HG03558 (cell line): ENCODE measurements around the gene MAD2L2.
"Not testable (repeated sequence)": the region's sequence is repeated elsewhere in the genome, so short reads cannot be mapped to it uniquely, and the experiment has no call there.

ENCODE experiments used
- ATAC-seq: cut with Tn5 transposase; IDR thresholded peaks from one replicate; pipeline ENCODE4 v1.9.1; 2021; ENCODE audit warnings: moderate number of reproducible peaks; ENCODE audit not compliant: unreplicated experiment; ENCODE audit errors: extremely low read depth

The MAD2L2 gene

DNA sequence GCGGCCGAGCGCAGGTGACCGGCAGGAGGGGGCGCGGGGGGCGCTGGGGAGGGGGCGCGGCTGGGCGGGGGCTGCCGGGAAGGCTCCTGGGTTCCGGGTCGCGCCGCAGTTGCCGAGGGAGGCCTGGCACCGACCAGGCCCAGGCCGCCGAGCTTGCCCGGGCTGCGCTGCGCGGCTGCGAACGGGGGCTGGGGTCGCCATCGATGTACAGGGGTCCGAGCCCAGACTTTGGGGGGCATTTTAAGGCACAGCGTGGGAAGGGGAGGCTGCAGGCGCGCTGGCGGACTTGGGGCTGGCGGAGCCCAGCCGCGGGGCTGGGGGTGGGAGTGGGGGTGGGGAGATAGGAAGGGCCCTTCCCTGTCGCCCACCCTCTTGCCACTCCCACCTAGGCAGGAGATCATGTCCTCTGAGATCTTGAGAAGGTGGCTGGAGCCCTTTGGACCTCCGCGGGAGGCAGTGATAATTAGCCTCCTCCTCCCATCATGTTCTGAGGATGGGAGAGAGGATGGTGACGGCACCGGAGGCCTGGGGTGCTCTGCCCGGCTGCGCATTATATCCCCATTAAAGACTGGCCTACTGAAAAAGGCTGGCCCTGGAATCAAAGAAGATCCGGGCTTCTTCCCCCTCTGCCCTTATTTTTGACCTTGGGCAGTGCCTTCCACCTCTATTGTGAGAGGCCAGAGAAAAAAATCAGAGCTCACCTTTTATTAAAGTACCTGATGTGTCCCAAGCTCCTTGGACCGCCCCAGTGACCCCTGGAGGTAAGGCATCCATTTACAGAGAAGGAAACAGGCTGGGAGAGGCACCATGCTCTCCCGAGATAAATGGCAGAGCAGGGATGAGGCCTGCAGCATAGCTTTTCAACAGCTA lies 25.8 kb downstream of the MAD2L2 start:
- no peak for ATAC-seq

DNA sequence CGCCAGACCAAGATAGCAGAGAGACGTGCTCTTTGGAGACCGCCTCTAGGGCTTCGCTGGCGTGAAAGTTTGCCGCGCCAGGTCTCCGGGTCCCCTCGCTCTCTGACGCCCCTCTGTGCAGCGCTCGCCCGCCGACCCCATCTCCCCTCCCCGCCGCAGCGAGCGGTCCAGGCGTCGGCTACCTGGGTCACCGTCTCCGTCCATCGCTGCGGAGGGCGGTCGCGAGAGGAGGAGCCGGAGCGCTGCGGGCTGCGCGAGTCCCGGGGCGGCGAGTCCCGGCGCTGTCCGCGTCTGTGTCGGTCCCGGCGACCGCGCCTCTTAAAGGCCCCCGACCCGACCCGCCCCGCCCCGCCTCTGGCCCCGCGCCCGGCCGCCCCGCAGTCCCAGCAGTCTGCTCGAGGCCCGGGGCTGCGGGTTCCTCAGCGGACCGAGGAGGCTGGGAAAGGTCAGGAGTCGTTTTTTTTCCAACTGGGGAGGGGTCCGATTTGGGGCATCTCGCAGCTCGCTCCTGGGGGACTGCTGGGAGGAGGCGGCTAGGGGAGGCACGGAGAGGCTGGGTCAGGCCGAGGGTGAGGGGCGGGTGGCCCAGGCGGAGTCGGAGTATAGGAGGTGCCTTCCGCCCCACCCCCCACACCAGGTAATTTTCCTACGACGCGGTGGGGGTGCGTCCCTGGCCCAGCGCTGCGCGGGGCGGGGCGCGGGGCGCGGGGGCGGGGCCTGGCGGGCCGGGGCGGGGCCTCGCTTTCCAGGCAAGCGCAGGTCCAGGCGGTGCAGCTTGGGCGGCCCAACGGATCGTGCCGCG lies 26.6 kb downstream of the MAD2L2 start, which contains the start of the genes FBXO2 and FBXO44:
FBXO2 (minus strand) TSS at position 293 of the 802 bp plus-strand sequence; CDS start at position 204, 89 bp downstream.
FBXO44 (plus strand) TSS at position 741 of the 802 bp plus-strand sequence. CDS start 959 bp downstream, outside the sequence.
- ATAC-seq = no peak

DNA sequence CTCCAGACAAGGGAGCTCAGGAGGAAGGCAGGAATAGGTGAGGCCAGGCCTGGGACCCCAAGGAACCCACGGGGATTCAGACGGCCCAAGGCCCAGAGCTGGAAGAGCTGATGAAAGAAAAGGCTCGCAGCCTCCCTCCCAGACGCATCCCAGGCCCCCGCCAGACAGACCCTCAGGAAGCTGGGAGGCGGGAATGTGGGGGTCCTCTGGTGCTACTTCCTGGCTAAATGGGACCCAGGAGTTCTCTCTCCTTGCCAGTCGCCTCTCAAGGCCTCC lies 27.1 kb downstream of the MAD2L2 start:
- no peak for ATAC-seq

DNA sequence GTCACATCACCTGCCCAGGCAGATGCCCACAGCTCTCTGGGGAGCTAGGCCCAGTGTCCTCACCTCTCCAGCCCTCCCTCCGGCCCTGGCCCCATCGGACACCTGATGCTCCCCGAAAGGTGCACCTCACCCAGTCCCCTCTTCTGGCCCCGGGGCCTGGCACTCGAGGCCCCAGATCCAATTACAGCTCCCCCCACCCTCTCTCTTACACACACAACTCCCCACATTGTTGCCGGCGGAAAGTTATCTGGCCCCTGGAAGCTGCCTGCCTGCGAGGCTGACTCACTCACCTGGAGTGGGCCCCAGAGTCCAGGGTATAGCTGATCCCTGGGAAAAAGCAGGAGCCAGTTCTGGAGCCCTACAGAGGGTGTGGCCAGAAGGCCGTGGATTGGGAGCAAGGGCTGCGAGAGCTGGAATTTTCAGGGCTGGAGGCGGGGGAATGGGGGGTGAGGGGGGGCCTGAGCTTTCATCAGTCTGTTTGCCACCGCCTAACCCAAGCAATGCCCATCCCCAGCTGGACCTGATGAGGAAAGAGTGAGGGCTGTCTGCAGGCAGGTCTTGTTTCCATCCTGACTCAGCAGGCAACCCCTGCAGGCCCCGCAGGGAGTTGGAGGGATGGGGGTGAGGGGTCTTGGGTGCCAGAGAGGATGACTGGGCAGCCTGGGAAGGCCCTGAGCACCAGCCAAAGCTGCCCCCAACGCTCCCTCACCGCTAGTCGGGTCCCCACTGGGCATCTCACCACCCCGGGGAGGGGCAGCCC lies 27.7 kb downstream of the MAD2L2 start:
- no peak for ATAC-seq

DNA sequence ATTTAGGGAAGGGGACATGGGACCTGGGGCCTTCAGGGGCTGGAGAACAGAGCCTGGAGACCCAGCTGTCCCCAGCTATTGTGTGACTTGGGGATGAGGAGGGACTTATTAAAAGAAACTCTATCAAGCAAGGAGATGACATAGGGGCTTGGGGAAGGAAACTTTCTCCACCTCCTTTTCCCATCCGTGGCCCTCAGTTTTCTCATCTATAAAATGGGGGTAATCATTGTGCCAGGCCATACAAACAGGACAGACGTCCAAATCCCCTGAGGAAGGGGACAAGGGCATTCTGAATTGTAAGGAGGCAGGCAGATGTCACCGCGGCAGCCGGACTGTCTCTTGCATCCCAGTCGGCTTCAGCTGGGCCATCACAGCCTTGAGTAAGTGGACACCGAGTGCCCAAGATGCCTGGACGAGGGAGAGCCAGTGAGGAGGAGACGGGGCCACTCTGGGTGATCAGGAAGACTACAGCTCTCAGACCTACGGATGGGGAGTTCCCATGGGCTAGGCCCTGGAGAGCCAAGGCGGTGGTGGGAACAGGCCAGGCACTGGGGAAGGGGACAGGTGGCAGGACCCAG lies 28.7 kb downstream of the MAD2L2 start:
- no peak for ATAC-seq

DNA sequence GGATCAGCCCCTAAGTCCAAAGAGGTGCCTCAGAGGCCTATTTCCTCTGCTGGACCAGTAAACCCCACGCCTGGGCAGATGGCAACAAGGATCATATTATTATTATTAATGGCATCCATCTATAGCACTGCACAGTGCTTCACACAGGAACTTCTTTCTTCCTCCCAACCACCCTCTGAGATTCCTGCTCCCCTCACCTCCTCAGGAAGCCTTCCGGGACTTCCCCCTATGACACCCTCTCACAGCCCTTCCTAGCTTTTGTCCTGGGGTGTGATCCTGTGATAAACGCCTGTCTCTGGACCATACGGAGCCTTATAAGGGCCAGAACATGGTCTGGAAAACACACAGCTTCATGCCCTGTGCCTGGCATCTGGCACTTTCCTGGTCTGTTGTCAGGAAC lies 29.9 kb downstream of the MAD2L2 start:
- no peak for ATAC-seq

DNA sequence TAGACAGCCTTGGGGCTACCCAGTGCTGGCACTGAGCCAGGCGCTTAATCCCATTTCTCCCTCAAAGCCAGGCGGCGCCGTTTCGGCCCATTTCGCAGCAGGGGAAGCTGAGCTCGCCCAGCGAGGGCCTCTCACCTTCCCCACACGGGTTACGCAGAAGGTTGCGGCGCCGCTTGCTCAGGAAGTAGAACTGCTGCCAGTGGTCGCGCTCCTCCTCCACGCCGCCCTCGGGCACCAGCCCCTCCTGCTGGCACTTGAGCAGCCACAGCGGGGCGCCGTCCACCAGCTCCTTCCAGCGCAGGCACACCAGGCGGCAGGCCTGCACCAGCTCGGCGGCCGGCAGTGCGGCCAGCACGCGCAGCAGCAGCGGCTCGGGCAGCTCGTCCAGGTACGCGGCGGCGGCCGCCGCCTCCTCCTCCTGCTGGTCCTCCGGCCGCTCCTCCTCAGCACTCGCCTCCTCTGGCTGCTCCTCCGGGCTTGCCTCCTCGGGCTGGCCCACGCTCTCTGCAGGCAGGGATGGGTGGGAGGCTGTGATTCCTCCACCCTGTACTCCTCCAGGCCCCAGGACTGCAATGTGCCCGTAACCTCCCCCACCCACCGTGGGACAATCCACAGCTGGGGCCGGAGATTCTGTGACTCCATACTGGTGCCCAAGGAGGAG lies 30.5 kb downstream of the MAD2L2 start:
- no peak for ATAC-seq

DNA sequence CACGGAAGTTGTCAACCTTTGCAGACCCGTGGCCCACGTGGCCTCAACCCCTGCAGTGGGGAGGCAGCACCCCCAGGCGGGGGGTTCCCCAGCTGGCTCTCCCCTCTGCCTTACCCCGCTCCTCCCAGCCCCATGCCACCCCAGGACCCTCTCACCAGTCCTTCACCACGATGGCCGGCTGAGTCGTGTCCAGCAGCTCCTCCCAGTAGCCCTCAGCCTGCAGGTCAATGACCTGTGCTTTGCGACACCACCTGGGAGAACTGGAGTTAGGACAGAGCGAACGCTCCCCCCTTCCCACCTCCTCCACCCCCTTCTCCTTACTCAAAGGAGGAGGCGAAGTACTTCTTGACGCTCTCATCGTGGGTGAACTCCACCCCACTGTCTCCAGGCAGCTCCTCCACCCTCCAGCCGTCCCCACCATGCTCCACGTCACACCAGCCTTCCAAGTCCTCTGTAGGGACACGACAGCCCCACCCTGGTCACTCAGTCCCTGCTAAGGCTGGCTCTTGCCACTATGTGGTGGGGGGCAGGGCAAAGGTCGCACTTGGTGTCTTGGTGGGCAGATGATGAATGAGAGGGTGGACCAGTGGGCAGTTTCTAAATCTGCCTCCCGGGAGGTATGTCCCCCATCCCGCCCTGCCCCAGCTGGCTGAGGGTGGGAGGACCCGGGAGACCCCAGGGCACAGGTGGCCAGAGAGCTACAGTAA lies 31.2 kb downstream of the MAD2L2 start:
- no peak for ATAC-seq

DNA sequence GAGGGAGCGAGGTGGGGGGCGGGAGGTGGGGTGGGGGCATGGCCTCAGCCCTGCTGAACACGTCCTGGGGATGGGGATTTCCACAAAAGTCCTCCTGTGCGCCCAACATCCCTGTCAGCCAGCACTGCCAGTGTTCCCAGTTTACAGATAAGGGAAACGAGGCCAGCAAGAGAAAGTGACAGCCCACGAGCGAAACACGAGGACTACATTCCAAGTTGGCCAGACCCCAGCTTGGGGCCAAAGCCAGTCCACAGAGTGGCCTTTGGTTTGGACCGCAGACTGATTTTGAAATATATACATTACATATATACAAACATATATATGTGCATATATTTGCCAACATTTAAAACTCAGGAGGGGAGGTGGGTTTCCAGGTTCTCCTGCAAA lies 31.7 kb downstream of the MAD2L2 start:
- no peak for ATAC-seq

DNA sequence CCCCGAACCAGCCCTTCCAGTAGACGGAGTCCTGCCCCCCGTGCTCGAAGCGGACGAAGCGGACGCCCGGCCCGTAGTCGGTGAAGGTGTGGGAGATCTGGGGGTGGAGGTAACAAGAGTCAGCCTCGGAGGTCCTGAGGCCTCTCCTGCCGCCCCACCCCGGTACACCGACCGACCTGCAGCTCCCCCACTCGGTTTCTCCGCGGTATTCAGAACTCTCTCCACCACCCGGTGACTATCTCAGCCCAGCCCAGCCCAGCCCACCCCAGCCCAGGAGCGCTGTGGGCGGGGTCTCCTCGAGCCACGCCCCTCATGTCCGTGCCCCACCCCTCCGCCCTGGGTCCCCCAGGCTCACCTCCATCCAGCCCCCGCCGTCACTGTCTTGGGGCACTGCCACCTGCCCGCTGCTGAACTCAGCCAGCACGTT lies 32.2 kb downstream of the MAD2L2 start:
- ATAC-seq = no peak

DNA sequence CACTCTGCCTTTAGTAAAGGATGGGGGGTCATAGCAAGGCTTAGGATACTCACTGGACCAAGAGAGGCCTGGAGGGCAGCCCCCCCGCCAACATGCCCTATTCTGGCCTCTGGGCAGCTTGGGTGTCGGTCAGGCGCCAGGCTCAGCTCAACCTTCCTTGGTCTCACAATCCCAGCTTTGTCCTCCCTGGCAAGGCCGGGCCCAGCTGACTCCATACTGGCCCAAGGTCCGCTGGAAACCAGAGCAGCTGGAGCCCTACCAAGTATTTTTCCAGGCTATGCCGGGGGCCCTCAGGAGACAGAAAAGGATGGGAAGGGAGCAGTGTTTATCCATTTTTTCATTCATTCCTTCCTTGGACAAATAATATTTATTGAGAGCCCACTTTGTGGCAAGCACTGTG lies 32.9 kb downstream of the MAD2L2 start:
- ATAC-seq = no peak

DNA sequence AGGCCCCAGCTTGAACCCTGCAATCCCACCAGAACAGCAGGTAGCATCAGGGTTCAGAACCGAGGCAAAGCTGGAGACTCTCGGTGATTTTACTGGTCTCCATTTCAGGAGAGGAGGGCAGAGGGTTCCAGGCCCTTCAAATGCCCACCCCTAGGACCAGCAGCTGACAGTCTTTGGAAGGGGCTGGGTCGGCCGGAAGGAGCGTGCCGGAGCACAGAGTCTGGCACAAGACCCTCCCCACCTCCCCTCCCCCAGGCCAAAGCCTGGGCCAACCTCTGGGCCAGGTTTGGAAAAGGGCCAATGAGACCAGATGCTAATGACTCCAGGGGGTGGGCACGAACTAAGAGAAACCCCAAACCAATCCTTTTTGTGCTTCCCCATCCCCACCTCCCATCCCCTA lies 33.6 kb downstream of the MAD2L2 start:
- ATAC-seq = no peak

DNA sequence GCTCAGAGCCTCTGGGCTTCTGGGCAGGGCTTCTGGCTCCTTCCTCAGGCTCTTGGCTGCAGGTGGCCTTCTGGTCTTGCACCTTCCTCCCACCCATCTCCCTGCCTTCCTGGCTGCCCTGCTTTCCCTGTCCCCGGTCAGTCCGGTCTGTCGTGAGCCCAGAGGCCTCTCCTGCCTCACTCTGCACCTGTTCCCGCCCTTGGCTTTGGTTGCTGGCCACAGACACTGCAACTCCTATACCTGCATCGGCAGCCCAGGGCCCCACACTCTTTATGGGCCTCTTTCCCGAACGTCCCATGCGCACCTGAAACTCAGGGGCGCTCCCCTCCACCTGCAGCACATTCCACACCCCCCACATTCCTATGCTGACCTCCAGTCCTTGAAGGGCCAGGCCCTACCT lies 34.6 kb downstream of the MAD2L2 start:
- ATAC-seq = no peak

DNA sequence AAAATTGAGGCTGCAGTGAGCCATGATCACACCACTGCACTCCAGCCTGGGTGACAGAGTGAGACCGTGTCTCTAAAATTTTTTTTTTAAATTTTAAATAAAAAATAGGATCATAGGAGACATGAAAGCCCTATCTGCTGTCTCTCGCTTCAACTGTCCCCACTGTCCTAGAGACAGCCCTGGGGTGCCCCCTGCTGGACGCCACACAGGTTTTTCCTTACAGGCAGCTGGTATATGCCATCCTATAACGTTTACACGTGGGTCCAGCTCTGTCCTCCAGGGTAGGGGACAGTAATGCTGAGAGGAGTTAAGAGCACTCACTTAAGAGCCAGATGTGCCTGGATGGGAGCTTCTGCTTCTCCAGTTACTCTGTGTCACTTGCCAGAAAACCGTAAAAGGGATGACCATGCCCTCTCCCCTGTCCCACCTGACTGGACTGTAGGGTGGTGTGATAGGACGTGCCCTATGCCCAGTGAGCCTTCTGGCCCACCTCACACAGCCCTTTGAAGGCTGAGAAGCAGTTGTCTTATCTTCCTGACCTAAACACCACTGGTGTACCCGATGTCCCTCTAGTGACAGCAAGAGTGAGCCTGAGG lies 35.2 kb downstream of the MAD2L2 start:
- no peak for ATAC-seq

DNA sequence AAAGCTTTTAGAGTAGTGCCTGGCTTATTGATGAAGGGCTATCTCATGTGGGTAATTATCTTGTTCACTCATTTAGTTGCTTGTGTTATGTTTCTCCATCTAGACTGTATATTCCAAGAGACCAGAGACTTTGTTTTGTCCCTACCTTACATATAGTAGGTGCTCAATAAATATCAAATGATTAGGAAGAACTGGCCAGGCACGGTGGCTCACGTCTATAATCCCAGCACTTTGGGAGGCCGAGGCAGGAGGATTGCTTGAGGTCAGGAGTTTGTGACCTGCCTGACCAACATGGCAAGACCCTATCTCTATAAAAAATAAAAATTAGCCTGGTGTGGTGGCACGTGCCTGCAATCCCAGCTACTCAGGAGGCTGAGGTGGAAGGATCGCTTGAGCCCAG lies 35.7 kb downstream of the MAD2L2 start:
- no peak for ATAC-seq

DNA sequence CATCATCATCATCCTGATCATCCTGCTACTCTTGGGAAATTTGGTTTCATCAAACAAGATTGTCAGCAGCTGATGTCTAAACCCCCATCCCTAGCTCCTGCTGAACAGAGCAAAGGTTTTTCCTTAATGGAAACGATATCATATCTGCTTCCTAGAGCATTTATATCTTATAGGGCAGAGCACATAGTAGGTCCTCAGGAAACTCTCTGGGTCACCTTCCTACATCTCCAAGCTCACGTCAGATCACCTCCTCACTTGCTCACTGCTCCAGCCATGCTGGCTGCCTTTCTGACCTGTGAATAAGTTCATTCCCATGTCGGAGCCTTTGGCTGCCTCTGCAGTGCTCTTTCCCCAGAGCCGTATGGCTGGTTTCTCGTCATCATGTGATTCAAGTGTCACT lies 37.2 kb downstream of the MAD2L2 start:
- ATAC-seq = no peak

DNA sequence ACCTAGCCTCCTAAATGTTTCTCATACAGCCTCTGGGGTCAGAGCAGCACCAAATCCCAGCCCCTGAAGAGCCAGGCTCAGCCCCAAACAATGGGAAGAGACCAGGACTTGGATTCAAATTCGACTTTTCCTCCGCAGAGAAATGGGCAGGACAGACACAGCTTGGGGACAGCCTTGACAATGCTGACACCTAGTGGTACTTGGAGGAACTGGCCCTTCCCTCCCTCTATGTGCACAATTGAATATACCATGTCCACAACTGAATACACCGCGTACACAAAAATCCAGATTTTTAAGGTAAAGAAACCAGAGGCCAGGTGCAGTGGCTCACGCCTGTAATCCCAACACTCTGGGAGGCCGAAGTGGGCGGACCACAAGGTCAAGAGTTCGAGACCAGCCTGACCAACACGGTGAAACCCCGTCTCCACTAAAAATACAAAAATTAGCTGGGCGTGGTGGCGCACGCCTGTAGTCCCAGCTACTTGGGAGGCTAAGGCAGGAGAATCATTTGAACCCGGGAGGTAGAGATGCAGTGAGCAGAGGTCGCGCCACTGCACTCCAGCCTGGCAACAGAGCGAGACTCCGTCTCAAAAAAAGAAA lies 38.4 kb downstream of the MAD2L2 start:
- ATAC-seq = not testable (repeated sequence)

DNA sequence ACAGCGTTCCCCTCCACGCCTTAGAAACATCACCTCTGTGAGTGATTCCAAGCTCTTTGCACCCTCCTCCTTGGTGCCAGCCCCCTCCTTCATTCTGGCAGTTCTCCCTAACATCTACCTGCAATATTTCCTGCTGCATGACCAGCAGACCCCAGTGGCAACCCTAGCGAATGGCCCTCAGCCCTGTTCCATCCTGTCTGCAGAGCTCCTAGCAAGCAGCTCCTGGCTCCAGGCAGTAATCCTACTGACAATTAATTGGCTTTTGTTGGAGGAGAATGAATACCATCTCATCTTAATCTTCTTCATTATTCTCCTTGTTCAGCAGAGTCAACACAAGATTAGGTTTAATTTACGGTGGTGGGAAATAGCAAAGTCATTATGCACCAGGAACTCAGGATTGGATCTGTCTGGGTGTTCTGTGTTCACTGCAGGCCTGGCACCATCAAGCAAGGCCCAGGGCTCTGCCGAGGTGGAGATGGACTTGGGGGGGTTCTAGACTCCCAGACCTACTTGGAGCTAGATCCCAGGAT lies 39.1 kb downstream of the MAD2L2 start:
- ATAC-seq = no peak
